GM19324 (cell line): ENCODE results near the gene ZNF284.

Source experiments
- ATAC-seq: cut with Tn5 transposase; IDR thresholded peaks from one replicate; pipeline ENCODE4 v1.9.1; 2021; ENCODE audit warnings: mild to moderate bottlenecking, moderate library complexity; ENCODE audit not compliant: unreplicated experiment, low FRiP score

ZNF284 gene

DNA sequence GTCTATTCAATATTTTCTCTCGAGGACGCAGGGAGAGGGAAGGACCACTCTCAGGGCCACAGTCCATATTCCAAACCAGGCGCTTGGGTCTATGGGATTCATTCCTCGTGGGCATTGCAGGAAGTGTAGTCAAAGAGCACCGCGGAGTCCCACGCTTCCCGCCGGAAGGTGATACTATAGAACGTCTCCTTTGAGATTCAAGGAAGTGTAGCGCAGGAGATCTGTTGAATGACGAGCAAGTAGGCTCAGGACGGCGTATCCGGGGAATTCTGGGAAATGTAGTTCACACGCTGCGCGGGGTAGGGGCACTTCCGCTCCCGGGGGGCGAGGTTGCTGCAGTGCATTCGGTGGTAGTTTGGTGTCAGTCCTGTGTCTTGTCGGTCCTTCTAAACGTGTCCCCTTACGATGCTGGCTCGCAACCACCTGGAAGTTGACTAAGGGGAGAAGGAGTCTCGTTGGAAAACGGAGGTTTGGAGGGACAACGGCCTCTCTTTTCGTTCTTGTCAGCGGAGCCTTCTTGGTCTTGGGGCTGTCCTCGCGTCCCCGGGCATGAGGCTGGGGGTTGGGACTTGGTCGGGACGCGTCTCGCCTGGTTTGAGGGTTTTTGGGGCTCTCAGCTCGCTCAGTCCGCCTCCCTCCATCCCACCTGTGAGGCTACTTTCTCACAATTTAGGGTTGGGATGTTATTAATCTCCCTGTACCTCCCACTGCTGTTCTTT is at the start of gene ZNF284:
TSS of gene ZNF284 (plus strand) at position 336 of the 719 bp plus-strand sequence. CDS start 4,231 bp downstream, outside the sequence.
- peak; percentile 93 for ATAC-seq

DNA sequence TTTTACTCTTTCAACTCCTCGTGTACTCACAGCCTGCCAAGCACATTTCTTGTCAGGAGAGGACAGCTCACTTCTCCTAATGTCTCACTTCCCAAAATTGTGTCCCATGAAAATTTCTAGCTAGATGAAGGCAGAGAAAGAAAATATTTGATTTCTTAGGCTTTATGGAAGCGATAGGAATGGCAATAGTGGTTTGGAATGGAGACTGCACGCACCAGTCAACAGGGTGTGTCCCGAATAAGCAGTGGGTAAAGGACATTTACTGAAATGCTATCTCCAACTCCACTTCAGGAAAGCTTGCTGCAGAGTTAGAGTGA is 47.1 kb upstream of the ZNF284 start:
- ATAC-seq = no peak

DNA sequence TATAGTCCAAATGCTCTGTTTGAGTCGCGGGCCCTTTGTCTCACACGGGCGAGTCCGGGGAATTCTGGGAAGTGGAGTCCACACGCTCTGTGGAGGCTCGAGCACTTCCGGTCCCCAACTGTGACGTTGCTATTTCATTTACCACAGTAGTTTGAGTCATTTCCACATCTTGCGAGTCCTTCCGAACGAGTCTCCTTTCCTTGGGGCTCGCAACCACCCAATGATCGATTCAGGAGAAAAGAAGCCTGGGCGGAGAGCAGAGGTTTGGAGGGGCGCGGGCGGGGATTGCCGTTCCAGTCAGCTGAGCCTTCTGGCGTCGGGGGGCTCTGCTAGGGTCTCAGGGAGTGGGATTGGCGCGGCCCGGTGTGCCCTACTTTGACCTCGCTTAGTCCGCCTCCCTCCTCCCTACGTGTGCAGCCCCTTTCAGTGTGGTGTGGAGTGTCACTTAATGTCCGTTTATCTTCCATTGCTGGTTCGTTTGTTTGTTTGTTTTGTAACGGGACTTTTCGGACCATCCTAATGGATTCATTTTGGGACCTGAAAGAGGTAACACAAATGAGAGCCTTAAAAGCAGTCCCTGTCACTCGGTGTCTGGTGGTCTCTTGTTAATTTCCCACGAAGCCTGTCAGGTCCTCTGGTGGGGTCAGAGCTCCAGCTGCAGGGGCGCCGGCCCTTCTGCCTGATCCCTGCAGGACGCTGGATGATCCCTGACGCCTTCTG is 46.6 kb upstream of the ZNF284 start, which contains the start of gene ZNF222:
TSS of gene ZNF222 (plus strand) at position 163 of the 720 bp plus-strand sequence. CDS start at position 221, 58 bp downstream.
- ATAC-seq = peak; percentile 86

DNA sequence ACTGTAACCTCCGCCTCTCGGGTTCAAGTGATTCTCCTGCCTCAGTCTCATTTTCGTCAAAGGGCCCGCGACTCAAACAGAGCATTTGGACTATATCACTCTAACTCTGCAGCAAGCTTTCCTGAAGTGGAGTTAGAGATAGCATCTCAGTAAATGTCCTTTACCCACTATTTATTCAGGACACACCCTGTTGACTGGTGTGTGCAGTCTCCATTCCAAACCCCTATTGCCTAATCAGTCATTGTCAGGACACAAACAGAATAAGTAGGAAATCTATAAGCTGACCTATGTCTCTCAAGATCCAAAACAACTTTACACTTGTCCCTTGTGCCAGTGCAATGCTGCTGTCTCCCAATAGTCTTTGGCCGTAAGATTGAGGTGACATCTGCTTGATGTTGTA is 45.3 kb upstream of the ZNF284 start:
- no peak for ATAC-seq

- no peak for ATAC-seq
Measured at GRCh38 chr19:44032001-44032610, 39.9 kb upstream of the ZNF284 start.

GRCh38 chr19:44042147-44042546 is 29.8 kb upstream of the ZNF284 start:
- ATAC-seq = no peak

GRCh38 chr19:44050740-44051649 is 21.0 kb upstream of the ZNF284 start:
- peak; percentile 19 for ATAC-seq

DNA sequence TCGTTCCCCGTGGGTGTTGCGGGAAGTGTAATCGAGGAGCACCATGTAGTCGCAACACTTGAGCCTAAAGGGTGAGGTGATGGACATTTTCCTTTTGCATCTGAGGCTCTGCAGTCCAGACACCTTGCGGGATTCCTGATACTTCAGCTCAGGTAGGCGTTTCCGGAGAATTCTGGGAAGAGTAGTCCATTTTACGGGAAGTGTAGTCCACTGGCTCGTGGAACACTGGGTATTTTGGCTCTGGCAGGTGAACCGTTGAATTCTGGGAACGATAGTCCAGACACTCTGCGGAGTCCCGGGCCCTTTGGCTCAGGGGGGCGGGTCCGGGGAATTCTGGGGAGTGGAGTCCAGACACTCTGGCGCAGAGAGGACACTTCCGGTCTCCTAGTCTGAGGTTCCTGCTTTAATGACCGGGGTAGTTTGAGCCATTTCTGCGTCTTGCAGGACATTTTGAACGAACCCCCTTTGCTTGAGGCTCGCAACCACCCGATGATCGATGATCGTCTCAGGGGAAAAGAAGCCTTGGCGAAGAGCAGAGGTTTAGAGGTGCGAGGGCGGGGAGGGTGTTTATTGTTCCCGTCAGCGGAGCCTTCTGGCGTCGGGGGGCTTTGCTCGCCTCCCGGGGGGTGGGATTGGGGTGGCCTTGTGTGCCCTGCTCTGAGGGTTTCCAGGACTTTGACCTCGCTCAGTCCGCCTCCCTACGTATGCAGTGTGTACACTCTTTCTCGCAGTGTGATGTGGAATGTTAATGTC is 20.1 kb upstream of the ZNF284 start, which contains the start of gene ZNF223:
TSS of gene ZNF223 (plus strand) at position 387 of the 753 bp plus-strand sequence. CDS start 3,141 bp downstream, outside the sequence.
- ATAC-seq = peak; percentile 86

DNA sequence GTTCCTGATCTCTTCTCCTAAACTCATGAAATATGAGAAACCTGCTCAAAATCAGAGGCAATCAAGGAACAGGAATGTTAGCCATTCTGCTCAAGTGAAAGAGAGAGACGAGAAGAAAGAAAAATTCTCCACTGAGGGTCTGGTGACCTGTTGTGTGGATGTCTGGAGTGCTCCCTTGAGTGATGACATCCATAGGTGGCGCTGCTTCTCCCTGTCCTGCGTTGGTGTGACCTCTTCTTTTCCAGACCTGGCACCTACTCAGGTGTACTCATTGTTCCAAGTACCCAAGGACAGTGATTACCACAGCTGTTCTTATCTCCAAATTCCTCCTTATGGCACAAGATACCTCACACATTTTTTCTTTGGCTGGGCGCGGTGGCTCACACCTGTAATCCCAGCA is 16.1 kb upstream of the ZNF284 start:
- no peak for ATAC-seq

DNA sequence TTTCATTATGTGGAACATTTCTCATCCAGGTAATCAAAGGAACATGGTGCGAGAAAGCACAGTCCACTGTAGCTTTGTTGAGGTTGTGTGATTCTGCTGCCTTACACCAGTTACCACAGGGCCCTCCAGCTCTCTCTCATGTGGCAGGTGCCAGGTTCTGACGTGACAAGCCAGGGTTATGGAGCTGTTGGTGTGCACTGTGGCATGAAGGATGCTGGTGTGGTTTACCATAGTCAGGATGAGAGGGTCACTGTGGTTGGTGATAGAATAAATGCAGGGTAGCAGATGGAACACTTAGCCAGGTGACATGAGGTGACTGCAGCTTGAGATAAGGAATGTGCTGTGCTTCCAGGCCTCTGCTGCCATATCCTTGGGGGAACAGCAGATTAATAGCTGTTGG is 12.7 kb upstream of the ZNF284 start:
- ATAC-seq = no peak

DNA sequence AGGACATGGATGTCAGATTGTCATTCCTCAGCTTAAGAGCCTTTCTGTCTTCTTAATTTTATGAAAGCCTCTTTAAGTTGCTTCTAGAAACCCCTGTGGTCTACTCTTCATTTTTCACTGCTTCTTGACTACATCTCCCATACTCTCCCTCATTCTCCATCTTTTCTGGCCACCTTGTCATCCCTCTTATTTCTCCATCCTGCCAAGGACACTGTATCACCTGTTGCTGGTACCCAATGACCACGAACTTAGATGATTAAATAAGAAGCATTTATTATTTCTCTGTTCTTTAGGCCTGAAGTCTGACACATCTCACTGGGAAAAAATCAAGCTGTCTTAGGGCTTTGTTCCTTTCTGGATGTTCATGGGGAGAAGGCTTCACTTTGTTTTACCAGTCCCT is 10.9 kb upstream of the ZNF284 start:
- no peak for ATAC-seq

DNA sequence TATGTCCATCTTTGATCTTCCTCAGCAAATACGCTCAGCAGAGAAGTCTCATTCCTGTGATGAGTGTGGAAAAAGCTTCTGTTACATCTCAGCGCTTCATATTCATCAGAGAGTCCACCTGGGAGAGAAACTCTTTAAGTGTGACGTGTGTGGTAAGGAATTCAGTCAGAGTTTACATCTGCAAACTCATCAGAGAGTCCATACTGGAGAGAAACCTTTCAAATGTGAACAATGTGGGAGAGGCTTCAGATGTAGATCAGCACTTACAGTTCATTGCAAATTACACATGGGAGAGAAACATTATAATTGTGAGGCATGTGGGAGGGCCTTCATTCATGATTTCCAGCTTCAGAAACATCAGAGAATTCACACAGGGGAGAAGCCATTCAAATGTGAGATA is 5.7 kb upstream of the ZNF284 start:
- ATAC-seq = no peak

- ATAC-seq = no peak
Measured at GRCh38 chr19:44069415-44069814, 2.5 kb upstream of the ZNF284 start.

GRCh38 chr19:44072543-44073401 is 813 bp downstream of the ZNF284 start:
- no peak for ATAC-seq

- ATAC-seq = no peak
Measured at GRCh38 chr19:44076325-44076724, 4.4 kb downstream of the ZNF284 start.

- no peak for ATAC-seq
Measured at GRCh38 chr19:44092108-44092507, 20.1 kb downstream of the ZNF284 start.

DNA sequence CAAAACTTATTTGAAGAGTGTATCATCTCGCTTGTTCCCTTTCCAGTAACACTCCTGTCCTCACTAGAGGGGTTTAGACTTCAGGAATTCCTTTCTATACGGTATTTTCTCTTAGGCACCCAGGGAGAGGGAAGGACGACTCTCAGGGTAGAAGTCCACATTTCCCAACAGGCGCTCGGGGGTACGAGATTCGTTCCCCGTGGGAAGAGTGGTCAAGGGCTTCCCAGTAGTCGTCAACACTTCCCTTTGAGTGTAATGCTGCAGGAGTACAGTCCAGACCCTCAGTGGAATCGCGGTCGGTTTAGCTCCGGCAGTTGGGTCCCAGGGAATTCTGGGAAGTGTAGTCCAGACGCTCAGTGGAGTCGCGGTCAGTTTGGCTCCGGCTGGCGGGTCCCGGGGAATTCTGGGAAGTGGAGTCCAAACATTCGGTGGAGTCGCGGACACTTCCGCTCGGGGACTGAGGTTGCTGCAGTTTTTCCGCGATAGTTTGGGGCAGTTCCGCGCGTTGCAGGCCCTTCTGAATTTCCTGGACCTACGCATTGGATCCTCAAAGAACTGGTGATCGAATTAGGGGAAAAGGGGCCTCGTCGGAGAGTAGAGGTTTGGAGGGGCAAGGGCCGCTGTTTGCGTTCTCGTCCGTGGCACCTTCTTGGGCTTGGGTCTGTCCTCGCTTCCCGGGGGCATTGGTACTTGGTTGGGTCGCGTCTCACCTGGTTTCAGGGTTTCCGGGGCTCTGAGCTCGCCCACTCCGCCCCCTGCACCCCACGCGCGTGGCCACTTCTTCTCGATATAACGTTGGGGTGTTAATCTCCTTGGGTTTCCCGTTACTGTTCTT is 22.2 kb downstream of the ZNF284 start, which contains the start of gene ZNF224:
TSS of gene ZNF224 (plus strand) at position 431 of the 835 bp plus-strand sequence. CDS start 3,513 bp downstream, outside the sequence.
- ATAC-seq = peak; percentile 92

- ATAC-seq = no peak
Measured at GRCh38 chr19:44107751-44108150, 35.8 kb downstream of the ZNF284 start.
